Uterus (tissue), 4 donors: ENCODE data around the gene USHBP1. TPM values are rescaled to one million over a fixed set of nuclear protein-coding genes. Genes with fewer than 3 reads are reported as not detected.
A peak's percentile ranks its signal among the peaks of the same experiment; 100 is the strongest.

Experiments used
- DNase-seq, 2 donors: peaks; one replicate each; pipeline ENCODE4 v3.0.0-alpha.2; 2019 to 2020
- H3K27ac ChIP-seq, 2 donors: fragments of 200-600 bp; sonication (generic); 1 replicate in 1 of 2; 2 replicates in 1 of 2; pipeline ENCODE4 v1.5.1; 2016 to 2018
- H3K27me3 ChIP-seq, 2 donors: fragments of 200-600 bp; sonication (generic); one replicate each; pipeline ENCODE4 v1.5.1; 2018 to 2019; ENCODE audit warnings: control low read depth in 1 of 2
- H3K36me3 ChIP-seq, 2 donors: fragments of 200-600 bp; sonication (generic); one replicate each; pipeline ENCODE4 v1.5.1; 2019; ENCODE audit warnings: control low read depth in 1 of 2
- H3K4me1 ChIP-seq, 2 donors: fragments of 200-600 bp; sonication (generic); one replicate each; pipeline ENCODE4 v1.5.1; 2018 to 2019; ENCODE audit warnings: control low read depth in 1 of 2
- H3K4me3 ChIP-seq, 2 donors: fragments of 200-600 bp; sonication (generic); 1 replicate in 1 of 2; 2 replicates in 1 of 2; pipeline ENCODE4 v1.5.1; 2018 to 2019; ENCODE audit warnings: mild to moderate bottlenecking in 1 of 2
- H3K9me3 ChIP-seq, 2 donors: fragments of 200-600 bp; sonication (generic); one replicate each; pipeline ENCODE4 v1.5.1; 2019; ENCODE audit warnings: control low read depth in 1 of 2
- POLR2A ChIP-seq, 2 donors: fragments of 450-650 bp; IDR thresholded peaks; one replicate each; pipeline ENCODE4 v1.6.1; 2016; ENCODE audit warnings: antibody characterized with exemption in 2 of 2, mild to moderate bottlenecking in 1 of 2, moderate library complexity in 1 of 2
- intact Hi-C: fragments of 100-400 bp; cut with DNase I; formaldehyde crosslinking; loops from one replicate; pipeline ENCODE4 v1.15.1; 2023; ENCODE audit warnings: low total_unique reads
- total RNA-seq, 4 donors: library from RNA; depleted of rRNA in 3 of 4; stranded (reverse); fragments of >200 nt in 3 of 4; gene quantifications; one replicate each; pipeline versions ENCODE4 v1.1.0 to v1.2.4, GENCODE V29; 2014 to 2023
- TF ChIP-seq, protein P1 (sequence below), 4 experiments: fragments of 200-600 bp in 2 of 4; fragments of 450-650 bp in 2 of 4; sonication (generic) in 2 of 4; IDR thresholded peaks; one replicate each; pipeline ENCODE4 v1.5.1; 2016 to 2019; ENCODE audit warnings: antibody characterized with exemption in 4 of 4, mild to moderate bottlenecking in 2 of 4, moderate library complexity in 1 of 4
- donor health status: DM: yes; HTN: yes; CAD: no.

USHBP1 gene
- total RNA-seq, 4 donors from 2014 or later, result 3.5 to 23.8 (median 13.0) TPM

- Histone ChIP-seq H3K9me3 (no peaks in the 10 kb centered on the region), H3K4me1 (peaks cover 0 to 19% of the 10 kb centered on the region in 2 donors), H3K36me3 (no peaks in the 10 kb centered on the region), H3K27me3 (no peaks in the 10 kb centered on the region), H3K27ac (peak overlapping the region; percentile 66 to 68), H3K4me3 (peak overlapping the region; percentile 83 to 93)
- no peak for DNase-seq
- intact Hi-C loops, result no loop called here
- no peak for TF ChIP-seq POLR2A (IDR thresholded peaks at IDR 0.05)
- TF ChIP-seq, protein P1, sequence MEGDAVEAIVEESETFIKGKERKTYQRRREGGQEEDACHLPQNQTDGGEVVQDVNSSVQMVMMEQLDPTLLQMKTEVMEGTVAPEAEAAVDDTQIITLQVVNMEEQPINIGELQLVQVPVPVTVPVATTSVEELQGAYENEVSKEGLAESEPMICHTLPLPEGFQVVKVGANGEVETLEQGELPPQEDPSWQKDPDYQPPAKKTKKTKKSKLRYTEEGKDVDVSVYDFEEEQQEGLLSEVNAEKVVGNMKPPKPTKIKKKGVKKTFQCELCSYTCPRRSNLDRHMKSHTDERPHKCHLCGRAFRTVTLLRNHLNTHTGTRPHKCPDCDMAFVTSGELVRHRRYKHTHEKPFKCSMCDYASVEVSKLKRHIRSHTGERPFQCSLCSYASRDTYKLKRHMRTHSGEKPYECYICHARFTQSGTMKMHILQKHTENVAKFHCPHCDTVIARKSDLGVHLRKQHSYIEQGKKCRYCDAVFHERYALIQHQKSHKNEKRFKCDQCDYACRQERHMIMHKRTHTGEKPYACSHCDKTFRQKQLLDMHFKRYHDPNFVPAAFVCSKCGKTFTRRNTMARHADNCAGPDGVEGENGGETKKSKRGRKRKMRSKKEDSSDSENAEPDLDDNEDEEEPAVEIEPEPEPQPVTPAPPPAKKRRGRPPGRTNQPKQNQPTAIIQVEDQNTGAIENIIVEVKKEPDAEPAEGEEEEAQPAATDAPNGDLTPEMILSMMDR (IDR thresholded peaks at IDR 0.05), result no peak
Observed at GRCh38 chr19:17309965-17310461, 45.5 kb upstream of the USHBP1 start.

DNA sequence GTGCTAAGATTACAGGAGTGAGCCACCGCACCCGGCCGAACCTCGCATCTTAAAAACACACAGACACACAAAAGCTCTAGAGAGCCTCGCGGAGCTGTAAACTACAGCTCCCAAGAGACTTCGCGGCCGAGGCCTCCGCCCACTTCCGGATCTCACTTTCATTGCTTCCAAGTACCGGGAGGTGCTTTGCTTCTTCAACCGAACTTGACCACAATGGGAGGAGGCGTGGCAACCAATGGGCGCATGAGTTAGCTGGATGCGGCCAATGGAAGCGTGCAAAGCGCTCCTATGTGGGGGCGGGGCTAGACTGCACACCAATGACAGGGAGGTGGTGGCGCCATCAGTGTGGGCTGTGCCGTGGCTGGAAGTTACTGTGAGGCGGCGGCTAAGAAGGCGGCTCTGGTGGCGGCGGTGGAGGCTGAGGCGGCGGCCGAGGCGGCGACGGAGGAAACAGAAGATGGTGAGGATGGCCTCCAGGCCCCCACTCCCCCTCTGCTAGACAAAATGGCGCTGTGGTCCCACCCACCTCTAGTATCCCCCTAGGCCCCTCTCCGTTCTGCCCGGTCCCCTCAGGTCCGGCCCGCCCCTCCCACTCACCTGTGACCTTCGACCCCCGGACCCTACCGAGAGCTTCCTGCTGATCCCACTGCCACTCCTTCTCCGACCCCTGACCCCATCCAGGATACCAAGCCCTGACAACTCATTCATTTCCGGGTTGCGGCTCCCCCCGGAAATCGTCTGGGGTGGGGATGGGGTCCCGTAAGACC lies 44.8 kb upstream of the USHBP1 start, which contains the start of gene DDA1:
DDA1 (plus strand) TSS at position 366 of the 767 bp plus-strand sequence; CDS start at position 458, 92 bp downstream.
- TF ChIP-seq, protein P1 (IDR thresholded peaks at IDR 0.05), result peak in 2 of 4 experiments; percentile 12 to 23
- TF ChIP-seq POLR2A (IDR thresholded peaks at IDR 0.05), result peak; percentile 11 to 60
- intact Hi-C loops, result no loop called here
- peak within 1 kb of the TSS; percentile 66 to 68 for H3K27ac ChIP-seq
- H3K4me1 ChIP-seq, result peaks cover 0 to 21% of the 10 kb centered on the region in 2 donors
- H3K4me3 ChIP-seq, result peak within 1 kb of the TSS; percentile 83 to 93
- H3K27me3 ChIP-seq, result no peaks in the 10 kb centered on the region
- H3K9me3 ChIP-seq, result no peaks in the 10 kb centered on the region
- no peaks in the 10 kb centered on the region for H3K36me3 ChIP-seq
- peak; percentile 99 to 100 for DNase-seq

DNA sequence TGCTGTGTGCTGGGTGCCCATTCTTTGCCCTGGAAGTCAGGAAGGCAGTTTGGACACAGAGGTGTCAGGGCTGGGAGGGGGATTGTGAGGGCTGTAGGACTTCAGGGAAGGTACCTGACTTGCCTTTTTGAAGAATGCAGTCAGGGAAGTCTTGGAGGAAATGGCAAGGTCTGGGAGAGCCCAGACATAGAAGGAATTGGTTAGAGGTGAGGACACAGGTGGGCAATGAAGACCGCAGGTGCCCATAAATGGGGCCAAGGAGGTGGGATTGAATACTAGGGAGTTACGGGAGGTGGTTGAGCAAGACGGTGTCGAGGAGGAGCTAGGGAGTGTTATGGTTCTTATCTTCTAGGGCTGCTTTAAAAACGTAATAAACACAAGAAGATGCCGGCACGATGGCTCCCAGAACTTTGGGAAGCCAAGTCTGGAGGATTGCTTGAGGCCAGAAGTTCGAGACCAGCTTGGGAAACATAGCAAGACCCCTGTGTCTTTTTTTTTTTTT lies 43.4 kb upstream of the USHBP1 start:
- Histone ChIP-seq H3K4me3 (no peak overlapping the region), H3K27me3 (no peaks in the 10 kb centered on the region), H3K4me1 (peaks cover 0 to 21% of the 10 kb centered on the region in 2 donors), H3K36me3 (no peaks in the 10 kb centered on the region), H3K9me3 (no peaks in the 10 kb centered on the region), H3K27ac (no peak overlapping the region)
- intact Hi-C loops, result no loop called here
- DNase-seq, result no peak
- TF ChIP-seq, protein P1 (IDR thresholded peaks at IDR 0.05), result no peak
- no peak for TF ChIP-seq POLR2A (IDR thresholded peaks at IDR 0.05)

DNA sequence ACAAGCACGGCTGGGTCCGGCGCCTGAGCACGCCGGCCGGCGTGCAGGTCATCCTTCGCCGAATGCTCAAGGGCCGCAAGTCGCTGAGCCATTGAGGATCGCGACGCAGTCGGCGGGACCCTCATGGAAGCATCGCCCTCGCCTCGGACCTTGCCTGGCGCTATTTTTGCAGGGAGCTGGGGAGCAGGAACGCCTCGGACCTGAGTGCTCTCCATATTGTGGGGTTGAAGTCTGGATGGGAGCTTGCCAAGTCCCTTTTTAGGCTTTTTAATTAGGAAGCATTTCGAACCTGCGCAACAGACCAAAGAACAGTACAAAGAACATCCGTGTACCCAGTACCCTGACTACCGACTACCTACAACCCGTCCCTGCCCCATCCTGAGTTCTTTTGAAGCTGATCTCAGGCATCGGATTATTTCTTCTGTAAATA lies 41.8 kb upstream of the USHBP1 start:
- H3K36me3 ChIP-seq, result no peaks in the 10 kb centered on the region
- peak overlapping the region; percentile 53 to 77 for H3K4me3 ChIP-seq
- DNase-seq, result no peak
- peak overlapping the region; percentile 75 to 89 for H3K27ac ChIP-seq
- no peaks in the 10 kb centered on the region for H3K27me3 ChIP-seq
- peaks cover 0 to 28% of the 10 kb centered on the region in 2 donors for H3K4me1 ChIP-seq
- intact Hi-C loops, result no loop called here
- no peak for TF ChIP-seq POLR2A (IDR thresholded peaks at IDR 0.05)
- TF ChIP-seq, protein P1 (IDR thresholded peaks at IDR 0.05), result no peak
- H3K9me3 ChIP-seq, result no peaks in the 10 kb centered on the region
